ENCODE data around the gene COQ5. TPM values are rescaled to one million over a fixed set of nuclear protein-coding genes. Genes with fewer than 3 reads are reported as not detected.

COQ5 gene
- total RNA-seq, 1 donor from 2014 or later, result 36.2 TPM

DNA sequence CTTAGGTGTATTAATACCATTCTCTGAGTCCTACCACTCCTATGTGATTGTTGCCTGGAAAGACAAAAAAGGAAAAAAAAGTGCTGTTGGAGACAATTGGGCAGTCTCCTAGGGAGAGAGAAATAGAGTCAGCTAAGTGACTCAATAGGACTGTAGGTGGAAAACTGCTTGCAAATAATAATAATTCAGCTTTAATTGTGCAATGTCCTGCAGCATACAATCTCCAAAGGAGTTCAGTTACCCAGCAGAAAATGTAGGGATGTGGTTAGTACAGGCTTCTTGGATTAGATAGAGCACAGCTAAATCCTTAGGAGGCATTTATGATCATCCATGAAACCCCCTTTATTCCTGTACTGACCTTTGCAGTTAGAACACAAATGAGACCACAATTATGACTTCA, 56.4 kb downstream of the COQ5 start:
- Mint-ChIP-seq H3K36me3 (ENCODE audit: insufficient read depth) (peaks cover 4% of the 10 kb centered on the region), H3K9me3 (ENCODE audit: low read depth) (no peaks in the 10 kb centered on the region), H3K4me1 (ENCODE audit: low read depth) (peaks cover 8% of the 10 kb centered on the region), H3K27me3 (no peaks in the 10 kb centered on the region), H3K27ac (no peak overlapping the region), H3K4me3 (ENCODE audit: low read depth) (no peak overlapping the region)
- TF ChIP-seq, protein P1, sequence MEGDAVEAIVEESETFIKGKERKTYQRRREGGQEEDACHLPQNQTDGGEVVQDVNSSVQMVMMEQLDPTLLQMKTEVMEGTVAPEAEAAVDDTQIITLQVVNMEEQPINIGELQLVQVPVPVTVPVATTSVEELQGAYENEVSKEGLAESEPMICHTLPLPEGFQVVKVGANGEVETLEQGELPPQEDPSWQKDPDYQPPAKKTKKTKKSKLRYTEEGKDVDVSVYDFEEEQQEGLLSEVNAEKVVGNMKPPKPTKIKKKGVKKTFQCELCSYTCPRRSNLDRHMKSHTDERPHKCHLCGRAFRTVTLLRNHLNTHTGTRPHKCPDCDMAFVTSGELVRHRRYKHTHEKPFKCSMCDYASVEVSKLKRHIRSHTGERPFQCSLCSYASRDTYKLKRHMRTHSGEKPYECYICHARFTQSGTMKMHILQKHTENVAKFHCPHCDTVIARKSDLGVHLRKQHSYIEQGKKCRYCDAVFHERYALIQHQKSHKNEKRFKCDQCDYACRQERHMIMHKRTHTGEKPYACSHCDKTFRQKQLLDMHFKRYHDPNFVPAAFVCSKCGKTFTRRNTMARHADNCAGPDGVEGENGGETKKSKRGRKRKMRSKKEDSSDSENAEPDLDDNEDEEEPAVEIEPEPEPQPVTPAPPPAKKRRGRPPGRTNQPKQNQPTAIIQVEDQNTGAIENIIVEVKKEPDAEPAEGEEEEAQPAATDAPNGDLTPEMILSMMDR (IDR thresholded peaks at IDR 0.05; ENCODE audit: unreplicated experiment), result no peak
- DNase-seq (ENCODE audit: low spot score, unreplicated experiment), result no peak

DNA sequence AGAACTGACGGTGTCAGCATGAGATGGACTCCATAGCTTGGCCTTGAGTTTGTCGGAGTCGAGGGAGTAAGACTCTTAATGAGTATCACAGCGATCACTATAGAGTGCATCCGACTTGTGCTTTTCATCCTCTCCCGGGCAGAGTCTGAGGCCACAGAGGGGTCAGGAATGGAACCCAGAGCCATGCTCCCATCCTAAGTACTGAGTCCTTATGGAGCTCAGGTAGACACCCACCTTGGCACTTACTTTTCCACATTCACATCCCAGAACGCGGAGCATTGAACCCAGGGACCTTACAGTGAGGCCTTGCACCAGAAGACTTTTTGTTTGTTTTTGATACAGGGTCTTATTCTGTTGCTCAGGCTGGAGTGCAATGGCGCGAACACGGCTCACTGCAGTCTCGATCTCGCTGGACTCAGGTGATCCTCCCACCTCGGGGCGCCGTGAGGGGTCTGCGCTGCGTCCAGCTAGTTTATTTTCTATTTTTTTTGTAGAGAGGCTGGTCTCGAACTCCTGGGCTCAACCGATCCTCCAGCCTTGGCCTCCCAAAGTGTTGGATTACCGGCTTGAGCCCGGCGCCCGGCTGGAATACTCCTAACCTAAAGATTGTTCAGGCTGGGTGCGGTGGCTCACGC, 58.7 kb downstream of the COQ5 start:
- no peak overlapping the region for H3K27ac Mint-ChIP-seq
- peaks cover 11% of the 10 kb centered on the region for H3K36me3 Mint-ChIP-seq (ENCODE audit: insufficient read depth)
- DNase-seq (ENCODE audit: low spot score, unreplicated experiment), result no peak

DNA sequence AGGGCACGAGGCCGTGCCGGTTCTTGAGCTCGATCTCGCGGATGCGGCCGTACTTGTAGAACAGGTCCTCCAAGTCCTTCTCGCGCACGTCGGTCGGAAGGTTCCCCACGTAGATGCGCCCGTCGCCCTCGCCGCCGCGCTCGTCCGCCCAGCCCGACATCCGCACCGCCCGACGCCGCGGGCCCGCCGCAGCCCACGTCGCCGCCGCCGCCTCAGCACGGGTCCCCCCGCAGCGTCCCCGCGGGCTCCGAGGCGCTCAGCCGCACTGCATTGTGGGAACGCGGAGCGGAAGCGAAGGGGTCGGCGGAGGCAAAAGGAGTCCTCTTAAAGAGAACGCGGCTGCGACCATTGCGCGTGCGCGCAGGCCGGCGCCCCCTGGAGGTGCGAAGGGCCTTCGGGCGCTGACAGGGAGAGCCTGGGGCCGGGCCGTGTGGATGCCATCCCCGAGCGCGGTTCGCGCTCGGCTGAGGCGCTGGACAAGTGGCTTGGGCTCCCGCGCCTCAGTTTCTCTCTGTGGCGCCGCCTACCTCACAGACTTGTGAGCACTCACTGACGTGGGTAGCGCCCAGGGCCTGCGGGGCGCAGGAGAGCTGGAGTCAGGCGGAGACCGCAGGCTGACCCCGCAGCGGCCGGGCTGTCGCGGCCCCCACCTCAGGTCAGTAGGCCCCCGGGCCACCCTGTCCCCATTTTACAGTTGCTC, 59.4 kb downstream of the COQ5 start, which contains the start of gene SRSF9:
TSS of gene SRSF9 (minus strand) at position 299 of the 700 bp plus-strand sequence. CDS start at position 160, 139 bp downstream.
- peaks cover 19% of the 10 kb centered on the region for H3K4me1 Mint-ChIP-seq (ENCODE audit: low read depth)
- H3K27me3 Mint-ChIP-seq, result no peaks in the 10 kb centered on the region
- peak within 1 kb of the TSS; percentile 95 for H3K27ac Mint-ChIP-seq
- DNase-seq (ENCODE audit: low spot score, unreplicated experiment), result peak; percentile 96
- TF ChIP-seq, protein P1 (IDR thresholded peaks at IDR 0.05; ENCODE audit: unreplicated experiment), result peak; percentile 97
- H3K9me3 Mint-ChIP-seq (ENCODE audit: low read depth), result no peaks in the 10 kb centered on the region
- peak within 1 kb of the TSS; percentile 87 for H3K4me3 Mint-ChIP-seq (ENCODE audit: low read depth)
- peaks cover 13% of the 10 kb centered on the region for H3K36me3 Mint-ChIP-seq (ENCODE audit: insufficient read depth)

More for the DNA sequence above, 58.7 kb downstream of the COQ5 start:
- H3K4me3 Mint-ChIP-seq (ENCODE audit: low read depth), result peak overlapping the region; percentile 87
- no peaks in the 10 kb centered on the region for H3K27me3 Mint-ChIP-seq
- TF ChIP-seq, protein P1 (IDR thresholded peaks at IDR 0.05; ENCODE audit: unreplicated experiment), result no peak
- peaks cover 19% of the 10 kb centered on the region for H3K4me1 Mint-ChIP-seq (ENCODE audit: low read depth)
- H3K9me3 Mint-ChIP-seq (ENCODE audit: low read depth), result no peaks in the 10 kb centered on the region

DNA sequence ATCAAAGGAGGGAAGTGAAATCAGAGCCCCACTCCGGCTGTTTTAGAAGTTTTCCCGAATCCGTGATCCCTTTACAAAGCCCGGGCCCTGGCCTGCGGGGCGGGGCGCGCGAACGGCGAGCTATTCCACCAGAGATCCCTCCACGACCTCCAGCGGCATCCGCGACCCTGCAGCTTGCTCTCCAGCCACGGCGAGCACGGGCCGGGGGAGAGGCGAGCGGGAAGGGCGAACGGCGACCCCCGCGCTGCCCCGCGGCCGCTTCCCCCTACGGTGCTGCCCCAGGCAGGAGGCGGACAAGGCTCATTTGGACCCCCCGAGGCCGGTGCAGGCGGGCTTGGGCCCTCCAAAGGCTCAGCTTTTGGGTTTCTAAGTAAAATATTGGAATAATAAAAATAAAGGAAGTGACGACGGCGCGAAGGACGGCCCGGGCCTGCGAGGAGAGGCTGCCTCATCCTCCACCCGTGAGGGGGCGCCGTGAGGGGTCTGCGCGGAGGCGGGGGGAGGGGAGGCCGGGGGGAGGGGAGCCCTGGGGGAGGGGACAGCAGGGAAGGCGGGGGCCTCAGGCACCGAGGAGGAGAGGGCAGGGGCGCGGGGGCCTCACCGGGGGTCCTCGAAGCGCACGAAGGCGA, 60.0 kb downstream of the COQ5 start:
- Mint-ChIP-seq H3K36me3 (ENCODE audit: insufficient read depth) (peaks cover 20% of the 10 kb centered on the region), H3K4me1 (ENCODE audit: low read depth) (peaks cover 19% of the 10 kb centered on the region)
- no peak for DNase-seq (ENCODE audit: low spot score, unreplicated experiment)

More for the DNA sequence above, 60.0 kb downstream of the COQ5 start:
- Mint-ChIP-seq H3K4me3 (ENCODE audit: low read depth) (peak overlapping the region; percentile 87), H3K27me3 (no peaks in the 10 kb centered on the region), H3K9me3 (ENCODE audit: low read depth) (no peaks in the 10 kb centered on the region), H3K27ac (peak overlapping the region; percentile 95)
- TF ChIP-seq, protein P1 (IDR thresholded peaks at IDR 0.05; ENCODE audit: unreplicated experiment), result no peak

Data from progenitor cell of endocrine pancreas (in vitro differentiated cells).